ENCODE measurements around the gene DDX50. TPM values are rescaled to one million over a fixed set of nuclear protein-coding genes. Genes with fewer than 3 reads are reported as not detected.

The DDX50 gene
- total RNA-seq, 1 experiment from 2014 or later = 50.7 TPM

- H3K27ac Mint-ChIP-seq = no peak overlapping the region
- H3K27ac ChIP-seq (ENCODE audit: insufficient read length, low read depth, low read length) = no peak overlapping the region
- H2BK5ac ChIP-seq (ENCODE audit: insufficient read length, low read length) = no peak overlapping the region
- H3K9me3 ChIP-seq (ENCODE audit: control insufficient read depth, low read depth, low read length) = no peaks in the 10 kb centered on the region
- H3K27me3 ChIP-seq (ENCODE audit: insufficient read depth, low read length) = no peaks in the 10 kb centered on the region
- H3K36me3 Mint-ChIP-seq (ENCODE audit: insufficient read depth in 1 of 3, low read depth in 3 of 3) = peaks cover 15 to 23% (median 20%) of the 10 kb centered on the region in 3 experiments; a peak in 6 of 7 replicates
- no peak overlapping the region for H3K18ac ChIP-seq (ENCODE audit: insufficient read length, low read depth, low read length)
- no peak overlapping the region for H2BK20ac ChIP-seq (ENCODE audit: low read depth, low read length, poor library complexity, severe bottlenecking)
- H4K20me1 ChIP-seq (ENCODE audit: control insufficient read depth, insufficient read depth, insufficient read length) = no peaks in the 10 kb centered on the region
- H4K91ac ChIP-seq (ENCODE audit: insufficient read length, low read depth, low read length) = no peak overlapping the region
- no peak overlapping the region for H3K23ac ChIP-seq (ENCODE audit: insufficient read length, low read depth, low read length)
- no peak overlapping the region for H2AFZ ChIP-seq (ENCODE audit: low read length)
- H3K23me2 ChIP-seq (ENCODE audit: insufficient read length, low read depth, low read length, poor library complexity, severe bottlenecking) = peaks cover 9% of the 10 kb centered on the region
- H3T11ph ChIP-seq (ENCODE audit: low read length) = no peak overlapping the region
- H4K8ac ChIP-seq (replicated peaks; ENCODE audit: insufficient read length, low read depth, low read length) = no peak overlapping the region
- H3K4me3 Mint-ChIP-seq = peak overlapping the region; percentile 93 to 96
- no peak overlapping the region for H2AK5ac ChIP-seq (ENCODE audit: insufficient read length, low read length)
- WGBS (ENCODE audit: extremely low coverage, insufficient read length, low lambda C conversion rate) = no CpG with 5 or more reads among the region's 5 CpGs
- H3K9me3 Mint-ChIP-seq = no peaks in the 10 kb centered on the region
- no peak for TF ChIP-seq CTCF (conservative IDR thresholded peaks at IDR 0.05)
- no peak overlapping the region for H3K56ac ChIP-seq (ENCODE audit: insufficient read length, low read depth, low read length)
- peaks cover 2% of the 10 kb centered on the region for H3K27me3 Mint-ChIP-seq (ENCODE audit: low read depth)
- H3K9ac ChIP-seq (ENCODE audit: extremely low read depth, insufficient read length, low read length) = no peak overlapping the region
- H3K4me2 ChIP-seq (ENCODE audit: insufficient read depth, insufficient read length, low read length) = no peak overlapping the region
- H2BK120ac ChIP-seq (ENCODE audit: low read depth, low read length, poor library complexity, severe bottlenecking) = no peak overlapping the region
- no peak for DNase-seq
- H3K79me2 ChIP-seq (ENCODE audit: insufficient read depth, low read length) = peaks cover 8% of the 10 kb centered on the region; the same call in 1 of the 2 replicates
- no peak overlapping the region for H2BK15ac ChIP-seq (ENCODE audit: low read depth, low read length)
- H3K4me1 ChIP-seq (ENCODE audit: insufficient read depth, low read length) = no peaks in the 10 kb centered on the region
- H3K4ac ChIP-seq (ENCODE audit: low read depth, low read length) = no peak overlapping the region
- H3K14ac ChIP-seq (ENCODE audit: insufficient read depth, low read length) = no peak overlapping the region
- H2BK12ac ChIP-seq (ENCODE audit: insufficient read length, low read depth, low read length) = no peak overlapping the region
- no peaks in the 10 kb centered on the region for H3K79me1 ChIP-seq (ENCODE audit: insufficient read depth, low read depth, low read length, poor library complexity, severe bottlenecking)
- peaks cover 20 to 22% of the 10 kb centered on the region in 2 experiments for H3K4me1 Mint-ChIP-seq
- no peak overlapping the region for H4K5ac ChIP-seq (ENCODE audit: insufficient read length, low read depth, low read length)
These were observed 1.3 kb downstream of the DDX50 start for GRCh38 chr10:68902382-68902781.

Measured in H9 (cell line).